OCI-LY1 (cell line): Measurements from ENCODE around the gene SEC61A2.

ENCODE experiments used
- H2AFZ ChIP-seq: fragments of 200-600 bp; sonication (generic), shearing (Covaris generic); 2 replicates; pipeline ENCODE4 v1.6.0; 2014; ENCODE audit warnings: antibody characterized with exemption, mild to moderate bottlenecking, low read length
- H3F3A ChIP-seq: fragments of 200-600 bp; sonication (generic), shearing (Covaris generic); 2 replicates; pipeline ENCODE4 v1.6.0; 2014; ENCODE audit warnings: mild to moderate bottlenecking, antibody characterized with exemption, low read length, moderate library complexity; ENCODE audit not compliant: insufficient read depth
- H3K27ac ChIP-seq: fragments of 200-600 bp; sonication (generic); 2 replicates; pipeline ENCODE4 v1.5.1; 2014; ENCODE audit warnings: low read length, mixed run types, mild to moderate bottlenecking, low read depth; ENCODE audit not compliant: poor library complexity, severe bottlenecking
- H3K27me3 ChIP-seq: fragments of 200-600 bp; sonication (generic); 2 replicates; pipeline ENCODE4 v1.6.0; 2014; ENCODE audit warnings: antibody characterized with exemption, mild to moderate bottlenecking, low read length, moderate library complexity; ENCODE audit not compliant: insufficient read depth
- H3K36me3 ChIP-seq: fragments of 200-600 bp; sonication (generic); 2 replicates; pipeline ENCODE4 v1.6.1; 2014; ENCODE audit warnings: mild to moderate bottlenecking, antibody characterized with exemption, low read length, moderate library complexity, mixed read lengths; ENCODE audit not compliant: insufficient read depth
- H3K4me1 ChIP-seq: fragments of 200-600 bp; sonication (generic); 2 replicates; pipeline ENCODE4 v1.5.1; 2014; ENCODE audit warnings: mild to moderate bottlenecking, low read length, moderate library complexity; ENCODE audit not compliant: insufficient read depth, severe bottlenecking
- H3K4me2 ChIP-seq: fragments of 200-600 bp; sonication (generic), shearing (Covaris generic); 2 replicates; pipeline ENCODE4 v1.6.1; 2014; ENCODE audit warnings: low read length
- H3K4me3 ChIP-seq: fragments of 200-600 bp; sonication (generic); 2 replicates; pipeline ENCODE4 v1.5.1; 2014; ENCODE audit warnings: low read length, low read depth, mild to moderate bottlenecking, mixed read lengths; ENCODE audit not compliant: poor library complexity, severe bottlenecking
- H3K79me2 ChIP-seq: fragments of 200-600 bp; shearing (Covaris generic); 2 replicates; pipeline ENCODE4 v1.6.1; 2016; ENCODE audit warnings: mixed run types, low read length, mixed read lengths; ENCODE audit not compliant: insufficient read depth
- H3K9ac ChIP-seq: fragments of 200-600 bp; sonication (generic), shearing (Covaris generic); 2 replicates; pipeline ENCODE4 v1.6.1; 2014; ENCODE audit warnings: mild to moderate bottlenecking, low read length, mixed read lengths
- H3K9me2 ChIP-seq: fragments of 200-600 bp; sonication (generic), shearing (Covaris generic); 2 replicates; pipeline ENCODE4 v1.6.1; 2014; ENCODE audit warnings: low read depth, mild to moderate bottlenecking, low read length, mixed read lengths
- H3K9me3 ChIP-seq: fragments of 200-600 bp; shearing (Covaris generic); 2 replicates; pipeline ENCODE4 v1.6.1; 2014; ENCODE audit warnings: low read length, mixed read lengths
- H4K20me1 ChIP-seq: fragments of 200-600 bp; sonication (generic), shearing (Covaris generic); 2 replicates; pipeline ENCODE4 v1.6.0; 2016; ENCODE audit warnings: mild to moderate bottlenecking, low read length; ENCODE audit not compliant: insufficient read depth
- CTCF ChIP-seq: fragments of 200-600 bp; sonication (generic), shearing (Covaris generic); IDR thresholded peaks from 2 replicates; pipeline ENCODE4 v1.5.1; 2017; ENCODE audit warnings: mild to moderate bottlenecking, antibody characterized with exemption, low read length, moderate library complexity, mixed read lengths
- EZH2 ChIP-seq: fragments of 200-600 bp; sonication (generic), shearing (Covaris generic); IDR thresholded peaks from 2 replicates; pipeline ENCODE4 v1.8.0; 2017; ENCODE audit warnings: borderline replicate concordance, mixed run types, mild to moderate bottlenecking, antibody characterized with exemption, low read length, moderate library complexity, mixed read lengths

The SEC61A2 gene

GRCh38 chr10:12189426-12189825 lies 59.9 kb downstream of the SEC61A2 start:
- Histone ChIP-seq H4K20me1 (no peaks in the 10 kb centered on the region), H3K4me2 (no peak overlapping the region), H3K9me2 (no peaks in the 10 kb centered on the region), H3K4me3 (no peak overlapping the region), H3K9ac (no peak overlapping the region), H3K4me1 (peaks cover 13% of the 10 kb centered on the region), H3K79me2 (peaks cover 36% of the 10 kb centered on the region), H3K9me3 (no peaks in the 10 kb centered on the region), H3K27me3 (no peaks in the 10 kb centered on the region), H3F3A (no peaks in the 10 kb centered on the region), H3K27ac (no peak overlapping the region), H3K36me3 (peaks cover 43% of the 10 kb centered on the region), H2AFZ (no peak overlapping the region)
- TF ChIP-seq CTCF: no peak
- TF ChIP-seq EZH2: no peak

GRCh38 chr10:12191715-12192114 lies 62.2 kb downstream of the SEC61A2 start:
- H3K4me1 ChIP-seq: peaks cover 18% of the 10 kb centered on the region
- H3K9ac ChIP-seq: no peak overlapping the region
- H3K27ac ChIP-seq: no peak overlapping the region
- no peak overlapping the region for H3K4me3 ChIP-seq
- no peaks in the 10 kb centered on the region for H3K27me3 ChIP-seq
- no peak for TF ChIP-seq CTCF
- TF ChIP-seq EZH2: no peak
- H4K20me1 ChIP-seq: no peaks in the 10 kb centered on the region
- no peak overlapping the region for H3K4me2 ChIP-seq
- H2AFZ ChIP-seq: no peak overlapping the region
- H3F3A ChIP-seq: no peaks in the 10 kb centered on the region
- peaks cover 24% of the 10 kb centered on the region for H3K36me3 ChIP-seq
- H3K9me2 ChIP-seq: no peaks in the 10 kb centered on the region
- peaks cover 53% of the 10 kb centered on the region for H3K79me2 ChIP-seq
- no peaks in the 10 kb centered on the region for H3K9me3 ChIP-seq

GRCh38 chr10:12193193-12193592 lies 63.7 kb downstream of the SEC61A2 start:
- no peaks in the 10 kb centered on the region for H3K9me2 ChIP-seq
- H4K20me1 ChIP-seq: no peaks in the 10 kb centered on the region
- peaks cover 17% of the 10 kb centered on the region for H3K36me3 ChIP-seq
- no peak overlapping the region for H3K27ac ChIP-seq
- no peak overlapping the region for H2AFZ ChIP-seq
- H3K9ac ChIP-seq: no peak overlapping the region
- H3K4me2 ChIP-seq: no peak overlapping the region
- peaks cover 33% of the 10 kb centered on the region for H3K4me1 ChIP-seq
- no peak overlapping the region for H3K4me3 ChIP-seq
- no peaks in the 10 kb centered on the region for H3K27me3 ChIP-seq
- no peaks in the 10 kb centered on the region for H3K9me3 ChIP-seq
- TF ChIP-seq EZH2 (no peak), CTCF (no peak)
- H3K79me2 ChIP-seq: peaks cover 67% of the 10 kb centered on the region
- no peaks in the 10 kb centered on the region for H3F3A ChIP-seq
